Hepatocyte (in vitro differentiated cells): ENCODE results near the gene SLX4. TPM values are rescaled to one million over a fixed set of nuclear protein-coding genes. Genes with fewer than 3 reads are reported as not detected.

ENCODE experiments used
- DNase-seq: peaks from one replicate; pipeline ENCODE4 v3.0.0-alpha.2; 2016; ENCODE audit warnings: low spot score
- H2AFZ ChIP-seq: fragments of 200-600 bp; sonication (generic); 2 replicates; pipeline ENCODE4 v1.6.0; 2016; ENCODE audit warnings: antibody characterized with exemption, mild to moderate bottlenecking
- H3K27ac ChIP-seq: fragments of 200-600 bp; sonication (generic); 2 replicates; pipeline ENCODE4 v1.5.1; 2016; ENCODE audit warnings: mild to moderate bottlenecking
- H3K27me3 ChIP-seq: fragments of 200-600 bp; sonication (generic); 2 replicates; pipeline ENCODE4 v1.6.1; 2016
- H3K36me3 ChIP-seq: fragments of 200-600 bp; sonication (generic); replicated peaks from 2 replicates; pipeline ENCODE4 v1.5.1; 2016; ENCODE audit warnings: low read depth; ENCODE audit not compliant: insufficient read depth
- H3K4me1 ChIP-seq: fragments of 200-600 bp; sonication (generic); 2 replicates; pipeline ENCODE4 v1.5.1; 2016; ENCODE audit warnings: mild to moderate bottlenecking, moderate library complexity; ENCODE audit not compliant: insufficient read depth
- H3K4me2 ChIP-seq: fragments of 200-600 bp; sonication (generic); 2 replicates; pipeline ENCODE4 v1.6.0; 2016
- H3K4me3 ChIP-seq: fragments of 200-600 bp; sonication (generic); 2 replicates; pipeline ENCODE4 v1.5.1; 2016; ENCODE audit warnings: mild to moderate bottlenecking
- H3K79me2 ChIP-seq: fragments of 200-600 bp; sonication (generic); 2 replicates; pipeline ENCODE4 v1.6.0; 2017; ENCODE audit warnings: mild to moderate bottlenecking
- H3K9me2 ChIP-seq: fragments of 200-600 bp; sonication (generic); replicated peaks from 2 replicates; pipeline ENCODE4 v1.6.0; 2017; ENCODE audit warnings: mild to moderate bottlenecking; ENCODE audit not compliant: insufficient read depth
- H3K9me3 ChIP-seq: fragments of 200-600 bp; sonication (generic); 2 replicates; pipeline ENCODE4 v1.5.1; 2016; ENCODE audit warnings: low read depth, mild to moderate bottlenecking
- H4K20me1 ChIP-seq: fragments of 200-600 bp; sonication (generic); 2 replicates; pipeline ENCODE4 v1.6.0; 2016; ENCODE audit warnings: mild to moderate bottlenecking; ENCODE audit not compliant: insufficient read depth, poor library complexity, severe bottlenecking
- EZH2 ChIP-seq: fragments of 200-600 bp; sonication (generic); IDR thresholded peaks from 2 replicates; pipeline ENCODE4 v1.6.1; 2016; ENCODE audit warnings: antibody characterized with exemption, mild to moderate bottlenecking, borderline replicate concordance
- EZH2phosphoT487 ChIP-seq: fragments of 200-600 bp; sonication (generic); IDR thresholded peaks from one replicate; pipeline ENCODE4 v1.6.1; 2018; ENCODE audit warnings: antibody characterized with exemption, mild to moderate bottlenecking, low read depth, moderate library complexity; ENCODE audit not compliant: unreplicated experiment, severe bottlenecking
- WGBS: methylation state at CpG from one replicate; pipeline ENCODE4 v1.1.6; 2016; ENCODE audit warnings: low lambda C conversion rate; ENCODE audit errors: missing lambda C conversion rate; 5-methylcytosine and 5-hydroxymethylcytosine counted together
- polyA plus RNA-seq: library from polyadenylated mRNA; unstranded; fragments of >200 nt; fragmentation: Nextera tagmentation; extraction: Ambion mirVana; gene quantifications from 2 replicates; pipeline ENCODE4 v1.2.1, GENCODE V29; 2016
- total RNA-seq: library from RNA; depleted of rRNA; stranded (reverse); fragments of >200 nt; gene quantifications from 2 replicates; pipeline ENCODE4 v1.2.3, GENCODE V29; 2014
- TF ChIP-seq, protein P1 (sequence below): fragments of 200-600 bp; sonication (generic); IDR thresholded peaks from 2 replicates; pipeline ENCODE4 v1.5.1; 2016; ENCODE audit warnings: antibody characterized with exemption, mild to moderate bottlenecking; ENCODE audit not compliant: poor library complexity

The SLX4 gene
- total and polyA plus RNA-seq, 2 experiments from 2014 or later: 1.9 to 4.6 TPM

DNA sequence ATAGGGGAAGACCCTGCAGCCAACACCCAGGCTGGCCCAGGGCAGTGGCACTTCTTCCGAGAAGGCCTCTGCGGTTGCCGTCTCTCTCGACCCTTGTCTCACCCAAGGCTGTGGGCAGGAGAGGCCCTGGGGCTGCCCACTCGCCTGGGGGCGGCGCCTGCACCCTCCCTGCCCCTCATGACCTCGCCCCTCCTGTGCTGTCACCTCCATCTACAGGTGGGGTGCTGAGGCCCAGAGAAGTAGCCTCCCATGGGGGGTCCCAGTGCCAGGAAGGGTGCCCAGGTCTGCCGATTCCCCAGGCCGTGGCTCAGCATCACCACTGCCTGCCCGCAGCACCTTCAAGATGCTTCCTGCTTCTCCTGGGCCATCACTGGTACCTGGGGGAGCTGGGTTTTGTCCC, 35.2 kb downstream of the SLX4 start:
- WGBS: 94% methylated on average over 11 of the region's 11 CpGs
- Histone ChIP-seq H3K9me2 (no peaks in the 10 kb centered on the region), H3K79me2 (no peaks in the 10 kb centered on the region), H3K36me3 (no peaks in the 10 kb centered on the region), H3K4me3 (no peak overlapping the region), H3K27me3 (no peaks in the 10 kb centered on the region), H3K4me2 (no peak overlapping the region), H3K4me1 (peaks cover 19% of the 10 kb centered on the region), H4K20me1 (no peaks in the 10 kb centered on the region), H2AFZ (no peak overlapping the region), H3K27ac (no peak overlapping the region), H3K9me3 (no peaks in the 10 kb centered on the region)
- TF ChIP-seq EZH2 (no peak), EZH2phosphoT487 (no peak)
- TF ChIP-seq, protein P1, sequence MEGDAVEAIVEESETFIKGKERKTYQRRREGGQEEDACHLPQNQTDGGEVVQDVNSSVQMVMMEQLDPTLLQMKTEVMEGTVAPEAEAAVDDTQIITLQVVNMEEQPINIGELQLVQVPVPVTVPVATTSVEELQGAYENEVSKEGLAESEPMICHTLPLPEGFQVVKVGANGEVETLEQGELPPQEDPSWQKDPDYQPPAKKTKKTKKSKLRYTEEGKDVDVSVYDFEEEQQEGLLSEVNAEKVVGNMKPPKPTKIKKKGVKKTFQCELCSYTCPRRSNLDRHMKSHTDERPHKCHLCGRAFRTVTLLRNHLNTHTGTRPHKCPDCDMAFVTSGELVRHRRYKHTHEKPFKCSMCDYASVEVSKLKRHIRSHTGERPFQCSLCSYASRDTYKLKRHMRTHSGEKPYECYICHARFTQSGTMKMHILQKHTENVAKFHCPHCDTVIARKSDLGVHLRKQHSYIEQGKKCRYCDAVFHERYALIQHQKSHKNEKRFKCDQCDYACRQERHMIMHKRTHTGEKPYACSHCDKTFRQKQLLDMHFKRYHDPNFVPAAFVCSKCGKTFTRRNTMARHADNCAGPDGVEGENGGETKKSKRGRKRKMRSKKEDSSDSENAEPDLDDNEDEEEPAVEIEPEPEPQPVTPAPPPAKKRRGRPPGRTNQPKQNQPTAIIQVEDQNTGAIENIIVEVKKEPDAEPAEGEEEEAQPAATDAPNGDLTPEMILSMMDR: no peak
- no peak for DNase-seq

DNA sequence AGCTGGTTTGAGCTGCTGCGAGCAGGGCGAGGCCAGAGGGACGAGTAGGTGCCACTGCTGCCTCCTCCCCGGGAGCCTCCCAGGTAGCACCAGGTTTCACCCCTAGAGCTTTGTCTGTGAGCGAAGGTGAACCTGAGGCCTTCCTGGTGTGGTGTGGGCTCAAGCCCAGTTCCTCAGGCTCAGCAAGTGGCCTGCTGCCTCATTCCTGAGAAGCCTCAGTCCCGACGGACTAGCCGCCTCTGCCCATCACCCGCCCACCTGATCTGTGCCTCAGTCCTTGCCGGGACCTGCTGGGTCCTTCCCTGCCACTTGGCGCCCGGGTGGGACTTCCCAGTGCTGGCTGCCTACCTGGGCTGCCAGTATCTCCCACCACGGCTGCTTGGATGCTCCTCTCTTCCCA, 35.9 kb downstream of the SLX4 start:
- Histone ChIP-seq H3K4me2 (no peak overlapping the region), H3K4me1 (peaks cover 13% of the 10 kb centered on the region)
- 93% methylated on average over 13 of the region's 13 CpGs for WGBS

DNA sequence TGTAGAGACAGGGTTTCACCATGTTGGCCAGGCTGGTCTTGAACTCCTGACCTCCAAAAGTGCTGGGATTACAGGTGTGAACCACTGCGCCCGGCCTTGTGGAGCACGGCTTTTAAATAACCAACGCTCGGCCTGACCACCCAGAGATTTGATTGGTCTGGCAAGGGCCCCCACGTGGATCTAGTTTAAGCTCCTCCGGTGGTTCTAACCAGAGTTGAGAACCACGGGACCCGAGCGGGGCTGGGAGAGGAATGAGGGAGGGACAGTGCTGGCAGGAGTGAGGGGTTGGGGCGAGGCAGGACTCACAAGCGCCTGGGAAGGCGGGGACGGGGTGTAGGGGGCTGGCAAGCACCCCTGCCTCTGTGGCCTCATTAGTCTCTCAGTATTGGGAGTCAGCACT, 37.2 kb downstream of the SLX4 start:
- Histone ChIP-seq H3K79me2 (no peaks in the 10 kb centered on the region), H3K36me3 (no peaks in the 10 kb centered on the region), H3K4me1 (no peaks in the 10 kb centered on the region), H3K4me2 (no peak overlapping the region), H3K27ac (no peak overlapping the region), H4K20me1 (no peaks in the 10 kb centered on the region), H2AFZ (no peak overlapping the region), H3K9me3 (no peaks in the 10 kb centered on the region), H3K4me3 (no peak overlapping the region), H3K9me2 (no peaks in the 10 kb centered on the region), H3K27me3 (no peaks in the 10 kb centered on the region)
- 93% methylated on average over 13 of the region's 14 CpGs for WGBS
- TF ChIP-seq, protein P1: no peak
- TF ChIP-seq EZH2 (no peak), EZH2phosphoT487 (no peak)
- no peak for DNase-seq

More for the DNA sequence above, 35.9 kb downstream of the SLX4 start:
- no peak for DNase-seq
- Histone ChIP-seq H3K9me2 (no peaks in the 10 kb centered on the region), H3K9me3 (no peaks in the 10 kb centered on the region), H3K79me2 (no peaks in the 10 kb centered on the region), H3K27me3 (no peaks in the 10 kb centered on the region), H3K36me3 (no peaks in the 10 kb centered on the region), H3K4me3 (no peak overlapping the region), H3K27ac (no peak overlapping the region), H4K20me1 (no peaks in the 10 kb centered on the region), H2AFZ (no peak overlapping the region)
- TF ChIP-seq, protein P1: no peak
- TF ChIP-seq EZH2 (no peak), EZH2phosphoT487 (no peak)
